Cardiac muscle cell (in vitro differentiated cells and primary cell): ENCODE measurements around the gene FHL1. TPM values are rescaled to one million over a fixed set of nuclear protein-coding genes. Genes with fewer than 3 reads are reported as not detected.

Experiments
- DNase-seq, 2 donors: peaks; one replicate each; pipeline versions ENCODE4 v3.0.0 to v3.0.0-alpha.2; 2010 to 2017; ENCODE audit warnings: low read depth in 1 of 2, low spot score in 1 of 2
- H3K27ac ChIP-seq: fragments of 200-600 bp; sonication (generic); 2 replicates; pipeline ENCODE4 v1.5.1; 2016
- H3K27me3 ChIP-seq: fragments of 200-600 bp; sonication (generic); 2 replicates; pipeline ENCODE4 v1.6.0; 2016; ENCODE audit warnings: control low read depth
- H3K36me3 ChIP-seq: fragments of 200-600 bp; sonication (generic); 2 replicates; pipeline ENCODE4 v1.5.1; 2016; ENCODE audit warnings: control low read depth
- H3K4me1 ChIP-seq: fragments of 200-600 bp; sonication (generic); 2 replicates; pipeline ENCODE4 v1.8.1; 2017; ENCODE audit warnings: low read depth, mild to moderate bottlenecking, mixed run types
- H3K4me3 ChIP-seq: fragments of 200-600 bp; sonication (generic); 2 replicates; pipeline ENCODE4 v1.5.1; 2016; ENCODE audit warnings: mild to moderate bottlenecking
- H3K9me3 ChIP-seq: fragments of 200-600 bp; sonication (generic); 2 replicates; pipeline ENCODE4 v1.5.1; 2017; ENCODE audit warnings: low read depth, mild to moderate bottlenecking, control low read depth
- polyA plus RNA-seq: library from polyadenylated mRNA; unstranded; fragments of >200 nt; fragmentation: Nextera tagmentation; extraction: Ambion mirVana; gene quantifications from 2 replicates; pipeline ENCODE4 v1.2.1, GENCODE V29; 2016
- total RNA-seq: library from RNA; depleted of rRNA; stranded (reverse); fragments of >200 nt; gene quantifications from 2 replicates; pipeline ENCODE4 v1.2.3, GENCODE V29; 2016
- TF ChIP-seq, protein P1 (sequence below): IDR thresholded peaks from 2 replicates; pipeline ENCODE4 v1.5.1; 2012; ENCODE audit warnings: low read depth, mild to moderate bottlenecking, low read length

The FHL1 gene
- total and polyA plus RNA-seq, 2 experiments from 2014 or later = 23.5 to 38.9 TPM

DNA sequence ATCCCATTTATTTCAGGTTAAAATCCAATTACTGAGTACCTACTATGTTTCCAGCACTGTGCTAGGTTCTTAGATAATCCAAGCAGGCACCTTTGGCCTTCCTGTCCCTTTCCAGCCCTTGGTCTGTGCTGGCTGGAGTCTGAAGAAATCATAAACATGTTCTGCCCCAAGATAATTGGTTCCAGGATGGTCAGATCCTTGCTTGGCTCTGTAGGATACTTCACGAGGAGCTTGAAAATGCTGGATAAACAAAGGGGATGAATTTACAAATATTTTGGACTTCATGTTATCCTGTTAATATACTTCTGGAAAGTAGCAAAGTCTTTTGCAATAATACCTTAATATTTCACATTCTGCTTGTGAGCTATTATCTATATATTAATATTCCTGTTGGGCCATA lies 35.0 kb upstream of the FHL1 start:
- Histone ChIP-seq H3K27ac (no peak overlapping the region), H3K9me3 (no peaks in the 10 kb centered on the region), H3K4me3 (no peak overlapping the region), H3K27me3 (no peaks in the 10 kb centered on the region), H3K4me1 (no peaks in the 10 kb centered on the region), H3K36me3 (no peaks in the 10 kb centered on the region)
- DNase-seq = no peak
- TF ChIP-seq, protein P1, sequence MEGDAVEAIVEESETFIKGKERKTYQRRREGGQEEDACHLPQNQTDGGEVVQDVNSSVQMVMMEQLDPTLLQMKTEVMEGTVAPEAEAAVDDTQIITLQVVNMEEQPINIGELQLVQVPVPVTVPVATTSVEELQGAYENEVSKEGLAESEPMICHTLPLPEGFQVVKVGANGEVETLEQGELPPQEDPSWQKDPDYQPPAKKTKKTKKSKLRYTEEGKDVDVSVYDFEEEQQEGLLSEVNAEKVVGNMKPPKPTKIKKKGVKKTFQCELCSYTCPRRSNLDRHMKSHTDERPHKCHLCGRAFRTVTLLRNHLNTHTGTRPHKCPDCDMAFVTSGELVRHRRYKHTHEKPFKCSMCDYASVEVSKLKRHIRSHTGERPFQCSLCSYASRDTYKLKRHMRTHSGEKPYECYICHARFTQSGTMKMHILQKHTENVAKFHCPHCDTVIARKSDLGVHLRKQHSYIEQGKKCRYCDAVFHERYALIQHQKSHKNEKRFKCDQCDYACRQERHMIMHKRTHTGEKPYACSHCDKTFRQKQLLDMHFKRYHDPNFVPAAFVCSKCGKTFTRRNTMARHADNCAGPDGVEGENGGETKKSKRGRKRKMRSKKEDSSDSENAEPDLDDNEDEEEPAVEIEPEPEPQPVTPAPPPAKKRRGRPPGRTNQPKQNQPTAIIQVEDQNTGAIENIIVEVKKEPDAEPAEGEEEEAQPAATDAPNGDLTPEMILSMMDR = no peak

DNA sequence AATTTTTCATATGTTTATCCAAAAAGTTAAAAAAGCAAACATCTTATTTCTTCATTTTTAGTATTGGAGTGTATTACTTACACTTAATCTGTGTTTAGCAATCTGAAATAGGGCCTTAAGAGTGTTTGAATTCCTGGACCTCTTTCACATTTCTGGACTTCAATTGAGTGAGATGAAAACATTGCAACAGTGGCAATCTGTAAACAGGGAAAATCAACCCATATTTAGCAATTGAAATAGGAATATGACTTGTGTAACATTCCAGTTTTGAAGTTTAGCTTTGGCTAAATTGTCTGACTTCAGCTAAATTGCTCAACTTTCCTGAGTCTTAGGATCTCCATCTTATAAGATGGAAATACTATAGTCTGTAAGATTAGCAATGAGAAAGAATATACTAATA lies 34.6 kb upstream of the FHL1 start:
- Histone ChIP-seq H3K4me3 (no peak overlapping the region), H3K27ac (no peak overlapping the region), H3K27me3 (no peaks in the 10 kb centered on the region), H3K36me3 (no peaks in the 10 kb centered on the region), H3K9me3 (no peaks in the 10 kb centered on the region), H3K4me1 (no peaks in the 10 kb centered on the region)
- DNase-seq = peak in 1 of 2 donors; percentile 0
- TF ChIP-seq, protein P1 = no peak

DNA sequence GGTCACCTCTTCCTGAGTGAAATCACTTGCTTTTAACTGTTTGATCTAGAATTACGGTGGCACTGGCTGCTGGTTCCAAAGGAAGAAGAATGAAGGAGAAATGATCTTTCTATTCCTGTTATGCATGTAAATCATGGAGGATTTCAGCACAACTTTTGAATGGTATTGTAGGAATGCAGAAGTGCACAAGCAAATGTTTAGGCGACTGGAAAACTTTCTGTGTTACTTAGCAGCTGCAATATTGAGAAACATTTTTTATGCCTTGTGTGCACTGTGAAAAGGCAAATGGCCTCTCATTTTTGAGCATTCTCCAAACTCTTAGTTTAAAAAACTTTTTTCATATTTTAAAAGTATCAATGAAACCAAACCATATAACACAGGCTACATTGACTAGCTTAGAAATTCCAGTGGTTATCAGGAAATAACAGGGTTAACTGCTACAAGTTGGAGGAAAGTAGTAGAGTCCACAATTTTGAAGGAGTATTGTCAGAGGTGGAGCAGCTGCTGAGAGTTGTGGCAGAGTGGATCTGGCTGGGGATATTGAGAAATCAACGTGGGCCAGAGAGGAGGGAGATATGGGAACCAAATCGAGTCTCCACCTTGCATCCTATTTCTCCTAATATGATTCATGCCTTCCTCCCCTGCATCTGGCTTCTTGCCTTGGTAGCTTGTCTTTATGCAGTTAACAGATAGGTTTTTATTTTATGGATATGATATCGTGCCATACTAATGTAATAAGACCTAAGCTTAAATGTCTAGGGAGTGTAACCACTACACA lies 32.0 kb upstream of the FHL1 start:
- H3K27me3 ChIP-seq = no peaks in the 10 kb centered on the region
- H3K27ac ChIP-seq = no peak overlapping the region
- peak in 1 of 2 donors; percentile 21 for DNase-seq
- H3K9me3 ChIP-seq = no peaks in the 10 kb centered on the region
- no peak overlapping the region for H3K4me3 ChIP-seq
- H3K4me1 ChIP-seq = no peaks in the 10 kb centered on the region
- TF ChIP-seq, protein P1 = no peak
- H3K36me3 ChIP-seq = no peaks in the 10 kb centered on the region

DNA sequence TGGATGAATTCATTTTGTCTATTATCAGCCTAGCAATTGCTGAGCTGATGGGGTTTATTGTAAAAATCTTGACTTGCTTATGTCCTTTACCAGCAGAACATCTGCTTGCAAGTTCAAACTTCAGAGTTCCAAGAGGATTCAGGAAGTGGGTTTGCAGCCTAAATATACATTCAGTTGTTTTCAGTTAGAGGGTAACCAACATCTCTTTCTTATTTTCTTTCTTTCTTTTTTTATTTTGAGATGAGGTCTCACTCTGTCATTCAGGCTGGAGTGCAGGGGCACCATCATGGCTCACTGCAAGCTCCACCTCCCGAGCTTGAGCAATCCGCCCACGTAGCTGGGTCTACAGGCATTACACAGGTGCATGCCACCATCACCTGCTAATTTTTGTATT lies 31.4 kb upstream of the FHL1 start:
- TF ChIP-seq, protein P1 = no peak
- Histone ChIP-seq H3K4me3 (no peak overlapping the region), H3K27ac (no peak overlapping the region), H3K36me3 (no peaks in the 10 kb centered on the region), H3K4me1 (no peaks in the 10 kb centered on the region), H3K9me3 (no peaks in the 10 kb centered on the region), H3K27me3 (no peaks in the 10 kb centered on the region)
- no peak for DNase-seq

DNA sequence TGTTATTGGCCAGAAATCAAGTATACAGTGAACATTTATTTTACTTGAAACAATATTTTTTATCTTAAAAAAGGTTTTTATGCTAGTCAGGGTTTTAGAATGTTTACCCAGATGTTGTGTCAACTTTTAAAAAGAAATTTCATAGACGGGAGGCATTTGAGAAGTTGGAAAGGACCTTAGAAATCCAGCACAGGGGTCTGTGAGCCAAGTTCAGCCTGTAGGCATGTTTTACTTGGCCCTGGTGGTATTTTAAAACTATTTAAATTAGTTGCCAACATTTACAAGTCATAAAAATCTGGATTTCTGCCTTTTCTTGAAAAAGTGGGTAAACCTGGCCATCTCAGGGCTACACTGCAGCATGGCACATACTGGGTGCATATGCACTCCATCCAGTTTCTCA lies 25.5 kb upstream of the FHL1 start:
- Histone ChIP-seq H3K4me1 (peaks cover 1% of the 10 kb centered on the region), H3K27ac (no peak overlapping the region), H3K36me3 (no peaks in the 10 kb centered on the region), H3K4me3 (no peak overlapping the region), H3K9me3 (no peaks in the 10 kb centered on the region), H3K27me3 (no peaks in the 10 kb centered on the region)
- DNase-seq = peak in 1 of 2 donors; percentile 2
- TF ChIP-seq, protein P1 = no peak
